NOMO-1 treated with dmso at 0.1 percent for 144 hours (cell line): ENCODE data around the gene USP4.

Experiments
- DNase-seq: peaks from one replicate; lab custom pipeline; 2025; ENCODE audit not compliant: unreplicated experiment; lab: John Stamatoyannopoulos, UW

USP4 gene

GRCh38 chr3:49296781-49297411 lies 43.0 kb downstream of the USP4 start:
- DNase-seq: no peak

GRCh38 chr3:49295489-49296058 lies 44.3 kb downstream of the USP4 start:
- no peak for DNase-seq

- no peak for DNase-seq
Observed at GRCh38 chr3:49294343-49294742, 45.5 kb downstream of the USP4 start.

GRCh38 chr3:49283997-49284396 lies 55.9 kb downstream of the USP4 start:
- DNase-seq: no peak

GRCh38 chr3:49279376-49279775 lies 60.5 kb downstream of the USP4 start:
- DNase-seq: no peak

GRCh38 chr3:49278548-49278947 lies 61.3 kb downstream of the USP4 start:
- no peak for DNase-seq

- DNase-seq: no peak
Observed at GRCh38 chr3:49277383-49277775, 62.5 kb downstream of the USP4 start.

- no peak for DNase-seq
Observed at GRCh38 chr3:49276475-49277382, 63.1 kb downstream of the USP4 start, which contains the start of gene C3orf62. Gene C3orf62 (minus strand): TSS chr3:49277232. CDS start chr3:49276872, 360 bp downstream.

GRCh38 chr3:49273825-49274532 lies 65.9 kb downstream of the USP4 start:
- no peak for DNase-seq

- no peak for DNase-seq
Observed at GRCh38 chr3:49271047-49271446, 68.8 kb downstream of the USP4 start.

- DNase-seq: no peak
Observed at GRCh38 chr3:49270156-49270500, 69.7 kb downstream of the USP4 start.

- DNase-seq: no peak
Observed at GRCh38 chr3:49269443-49270155, 70.3 kb downstream of the USP4 start.

- DNase-seq: no peak
Observed at GRCh38 chr3:49266410-49267095, 73.3 kb downstream of the USP4 start.

- no peak for DNase-seq
Observed at GRCh38 chr3:49265661-49266386, 74.0 kb downstream of the USP4 start.

GRCh38 chr3:49263159-49263889 lies 76.5 kb downstream of the USP4 start:
- DNase-seq: no peak

GRCh38 chr3:49260806-49261324 lies 79.0 kb downstream of the USP4 start:
- no peak for DNase-seq

- no peak for DNase-seq
Observed at GRCh38 chr3:49257187-49257586, 82.7 kb downstream of the USP4 start.

GRCh38 chr3:49255718-49256511 lies 83.9 kb downstream of the USP4 start:
- DNase-seq: no peak
